Neural cell (in vitro differentiated cells): ENCODE results near the gene FARSA. TPM values are rescaled to one million over a fixed set of nuclear protein-coding genes. Genes with fewer than 3 reads are reported as not detected.

Experiments
- CTCF ChIP-seq: fragments of 450-650 bp; IDR thresholded peaks from 2 replicates; pipeline ENCODE4 v1.5.1; 2014; ENCODE audit warnings: antibody characterized with exemption, mild to moderate bottlenecking, moderate library complexity; ENCODE audit not compliant: poor library complexity, severe bottlenecking
- POLR2AphosphoS5 ChIP-seq: IDR thresholded peaks from 2 replicates; pipeline ENCODE4 v1.6.1; 2012
- polyA plus RNA-seq: library from polyadenylated mRNA; depleted of rRNA; stranded (reverse); fragments of >200 nt; gene quantifications from 2 replicates; pipeline ENCODE4 v1.2.3, GENCODE V29; 2014
- small RNA-seq, 3 experiments: library from RNA; depleted of rRNA; stranded (forward); fragments of <200 nt; gene quantifications; one replicate each; pipeline ENCODE3, GENCODE V24; 2012

Gene FARSA
- polyA plus RNA-seq, 1 donor from 2014 or later: 47.6 TPM

GRCh38 chr19:12872941-12873890, 60.3 kb downstream of the FARSA start (continued):
- TF ChIP-seq CTCF (no peak), POLR2AphosphoS5 (no peak)

Small RNA genes lying within 50 kb of the gene (small RNA-seq; reads per million reads assigned to genes)
- 0 to 0.49 (median 0) reads per million in 3 experiments for gene MIR5695
- 1.1 to 14.2 (median 1.5) reads per million in 3 experiments for gene MIR6515

Other genes with a start within 250 kb of the FARSA start
- not detected in 2 replicates for gene GNG14, start 245.7 kb downstream of the FARSA start, polyA plus RNA-seq
- gene FBXW9, start 237.1 kb downstream of the FARSA start, polyA plus RNA-seq: 16.2 and 20.9 TPM in 2 replicates
- 88.0 and 98.6 TPM in 2 replicates for gene TNPO2, start 209.8 kb downstream of the FARSA start, polyA plus RNA-seq
- 405 and 418 TPM in 2 replicates for gene TRIR, start 199.0 kb downstream of the FARSA start, polyA plus RNA-seq
- gene GET3, start 196.2 kb downstream of the FARSA start, polyA plus RNA-seq: 89.6 and 112 TPM in 2 replicates
- gene BEST2, start 181.9 kb downstream of the FARSA start, polyA plus RNA-seq: not detected in 2 replicates
- 28.4 and 44.3 TPM in 2 replicates for gene HOOK2, start 158.2 kb downstream of the FARSA start, polyA plus RNA-seq
- gene JUNB, start 142.2 kb downstream of the FARSA start, polyA plus RNA-seq: 18.7 and 29.4 TPM in 2 replicates
- 832 and 882 TPM in 2 replicates for gene PRDX2, start 131.9 kb downstream of the FARSA start, polyA plus RNA-seq
- not detected in 2 replicates for gene THSD8, start 131.6 kb downstream of the FARSA start, polyA plus RNA-seq
- 25.7 and 28.2 TPM in 2 replicates for gene RNASEH2A, start 127.1 kb downstream of the FARSA start, polyA plus RNA-seq
- gene RTBDN, start 99.1 kb downstream of the FARSA start, polyA plus RNA-seq: 1.0 TPM in 1 of 2 replicates, not detected in the other
- 65.0 and 105 TPM in 2 replicates for gene MAST1, start 95.2 kb downstream of the FARSA start, polyA plus RNA-seq
- 0.59 TPM in 1 of 2 replicates, not detected in the other for gene DNASE2, start 52.3 kb downstream of the FARSA start, polyA plus RNA-seq
- not detected in 2 replicates for gene KLF1, start 46.5 kb downstream of the FARSA start, polyA plus RNA-seq
- gene GCDH, start 42.6 kb downstream of the FARSA start, polyA plus RNA-seq: 35.4 and 51.5 TPM in 2 replicates
- 1.5 and 1.6 TPM in 2 replicates for gene SYCE2, start 14.4 kb downstream of the FARSA start, polyA plus RNA-seq
- gene CALR, start 4.9 kb upstream of the FARSA start, polyA plus RNA-seq: 211 and 242 TPM in 2 replicates
- 37.4 and 42.1 TPM in 2 replicates for gene RAD23A, start 12.2 kb upstream of the FARSA start, polyA plus RNA-seq
- 18.6 and 21.3 TPM in 2 replicates for gene GADD45GIP1, start 23.5 kb upstream of the FARSA start, polyA plus RNA-seq
- gene DAND5, start 35.9 kb upstream of the FARSA start, polyA plus RNA-seq: not detected in 2 replicates
- not detected in 2 replicates for gene NFIX, start 61.8 kb upstream of the FARSA start, polyA plus RNA-seq
- gene LYL1, start 169.1 kb upstream of the FARSA start, polyA plus RNA-seq: not detected in 2 replicates
- 80.3 and 94.4 TPM in 2 replicates for gene TRMT1, start 183.0 kb upstream of the FARSA start, polyA plus RNA-seq
- gene NACC1, start 184.6 kb upstream of the FARSA start, polyA plus RNA-seq: 11.6 and 16.1 TPM in 2 replicates
- gene STX10, start 216.7 kb upstream of the FARSA start, polyA plus RNA-seq: 157 and 191 TPM in 2 replicates
- gene IER2, start 216.7 kb upstream of the FARSA start, polyA plus RNA-seq: 23.3 and 25.9 TPM in 2 replicates